Pulmonary artery endothelial cell (primary cell): ENCODE measurements around the gene COX4I2. TPM values are rescaled to one million over a fixed set of nuclear protein-coding genes. Genes with fewer than 3 reads are reported as not detected.
"Not testable (repeated sequence)": the region's sequence is repeated elsewhere in the genome, so short reads cannot be mapped to it uniquely, and the experiment has no call there.

Source experiments
- DNase-seq: peaks from one replicate; pipeline ENCODE4 v3.0.0-alpha.2; 2011; ENCODE audit warnings: low read depth, low spot score
- total RNA-seq: library from RNA; depleted of rRNA; stranded (reverse); fragments of >200 nt; gene quantifications from 2 replicates; pipeline ENCODE4 v1.2.3, GENCODE V29; 2014

COX4I2 gene
- total RNA-seq, 1 donor from 2014 or later = not detected

DNA sequence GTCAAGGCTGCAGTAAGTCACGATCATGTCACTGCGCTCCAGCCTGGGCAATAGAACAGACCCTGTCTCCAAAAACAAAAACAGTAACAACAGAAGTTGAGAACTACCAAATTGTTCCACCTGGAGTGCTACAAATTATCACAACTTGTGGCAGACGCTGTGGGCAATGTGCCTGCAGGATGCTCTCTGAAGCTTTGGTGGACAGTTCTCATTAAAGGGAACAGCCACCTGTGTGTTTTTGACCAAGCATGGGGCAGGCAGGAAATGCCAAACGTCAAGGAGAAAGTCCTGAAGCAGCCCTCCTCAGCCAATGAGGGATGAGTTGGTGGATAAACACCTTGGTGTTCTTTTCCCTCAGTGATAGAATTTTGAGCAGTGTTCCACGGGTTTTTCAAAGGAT is 15.8 kb downstream of the COX4I2 start:
- DNase-seq = no peak

DNA sequence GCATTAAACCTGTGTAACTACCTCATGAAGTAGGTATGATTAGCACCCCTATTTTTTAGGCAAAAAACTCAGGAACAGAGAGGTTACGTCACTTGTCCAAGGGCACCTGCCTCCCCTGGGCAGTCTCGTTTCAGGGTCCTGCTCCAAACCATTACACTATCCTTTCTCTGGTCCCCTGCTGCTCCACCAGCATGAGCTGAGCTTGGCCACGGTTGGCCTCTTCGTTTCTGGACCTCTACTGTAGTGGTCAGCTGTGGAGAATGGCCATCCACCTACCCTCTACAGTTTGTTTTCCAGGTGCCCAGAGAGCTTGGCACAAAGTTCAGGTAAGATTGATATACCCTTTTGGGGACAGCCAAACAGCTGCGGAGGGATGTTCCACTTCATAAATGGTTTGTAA is 16.8 kb downstream of the COX4I2 start:
- no peak for DNase-seq

DNA sequence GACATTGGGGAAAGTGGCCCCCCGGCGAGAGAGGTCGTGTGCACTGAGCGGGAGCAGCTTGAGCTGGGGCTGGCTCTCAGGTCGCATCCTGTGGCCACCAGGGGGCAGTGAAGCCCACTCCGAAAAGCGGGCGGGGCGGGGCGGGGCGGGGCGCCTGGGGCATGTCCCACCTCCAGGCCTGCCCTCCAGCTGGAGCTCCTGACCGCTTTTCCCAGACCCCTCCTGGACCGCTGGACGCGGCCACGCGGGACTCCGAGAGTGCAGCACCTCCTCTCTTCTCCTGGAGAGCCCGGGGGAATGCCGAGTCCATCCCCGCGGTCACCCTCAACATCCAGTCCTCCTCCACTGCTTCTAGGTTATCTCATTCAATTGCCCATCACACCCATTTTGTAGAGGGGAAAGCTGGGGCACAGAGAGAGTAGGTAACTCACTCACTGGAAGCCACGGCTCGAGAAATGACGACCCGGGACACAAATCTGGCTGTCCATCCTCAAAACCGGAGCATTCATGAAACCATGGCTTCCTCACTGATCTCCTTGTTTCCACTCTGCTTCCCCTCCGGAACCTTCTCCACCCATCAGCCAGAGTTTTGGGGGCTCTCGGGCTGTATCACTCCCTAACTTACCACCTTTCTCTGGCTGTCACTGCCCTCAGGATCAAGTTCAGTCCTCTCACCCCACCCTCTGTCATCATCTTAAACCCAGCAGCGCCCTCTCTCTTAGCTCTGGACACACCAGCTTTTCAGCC is 24.1 kb downstream of the COX4I2 start:
- DNase-seq = no peak

DNA sequence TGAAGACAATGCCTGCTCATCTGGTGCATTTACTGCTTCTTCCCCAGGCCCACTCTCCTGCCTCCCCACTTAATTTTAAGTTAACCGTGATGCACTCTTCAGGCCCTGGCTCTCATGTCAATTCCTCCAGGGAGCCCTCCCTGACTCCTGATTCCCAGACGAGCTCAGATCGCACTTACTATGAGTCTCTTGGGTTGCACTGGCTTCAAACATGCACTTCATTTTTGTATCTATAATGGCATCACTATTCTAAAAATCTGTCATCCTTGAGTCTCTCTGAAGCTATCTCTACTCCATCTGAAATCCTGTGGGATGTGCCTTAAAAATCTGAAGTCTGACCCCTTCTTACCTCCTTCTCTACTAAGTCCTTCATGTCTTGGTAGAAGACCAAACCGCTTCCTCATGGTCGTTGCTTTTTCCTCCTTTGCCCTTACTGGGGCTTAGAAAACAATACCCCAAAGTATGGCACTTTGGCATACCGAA is 24.7 kb downstream of the COX4I2 start:
- DNase-seq = no peak

DNA sequence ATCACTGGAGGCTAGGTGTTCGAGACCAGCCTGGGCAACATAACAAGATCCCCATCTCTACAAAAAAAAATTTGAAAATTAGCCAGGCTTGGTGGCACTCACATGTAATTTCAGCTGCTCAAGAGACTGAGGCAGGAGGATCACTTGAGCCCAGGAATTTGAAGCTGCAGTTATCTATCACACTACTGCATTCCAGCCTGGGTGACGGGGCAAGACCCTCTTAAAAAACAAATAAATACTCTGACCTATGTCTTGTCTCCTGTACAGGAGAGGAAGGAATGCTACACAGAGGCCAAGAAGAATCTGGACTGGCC is 25.8 kb downstream of the COX4I2 start:
- DNase-seq = no peak

DNA sequence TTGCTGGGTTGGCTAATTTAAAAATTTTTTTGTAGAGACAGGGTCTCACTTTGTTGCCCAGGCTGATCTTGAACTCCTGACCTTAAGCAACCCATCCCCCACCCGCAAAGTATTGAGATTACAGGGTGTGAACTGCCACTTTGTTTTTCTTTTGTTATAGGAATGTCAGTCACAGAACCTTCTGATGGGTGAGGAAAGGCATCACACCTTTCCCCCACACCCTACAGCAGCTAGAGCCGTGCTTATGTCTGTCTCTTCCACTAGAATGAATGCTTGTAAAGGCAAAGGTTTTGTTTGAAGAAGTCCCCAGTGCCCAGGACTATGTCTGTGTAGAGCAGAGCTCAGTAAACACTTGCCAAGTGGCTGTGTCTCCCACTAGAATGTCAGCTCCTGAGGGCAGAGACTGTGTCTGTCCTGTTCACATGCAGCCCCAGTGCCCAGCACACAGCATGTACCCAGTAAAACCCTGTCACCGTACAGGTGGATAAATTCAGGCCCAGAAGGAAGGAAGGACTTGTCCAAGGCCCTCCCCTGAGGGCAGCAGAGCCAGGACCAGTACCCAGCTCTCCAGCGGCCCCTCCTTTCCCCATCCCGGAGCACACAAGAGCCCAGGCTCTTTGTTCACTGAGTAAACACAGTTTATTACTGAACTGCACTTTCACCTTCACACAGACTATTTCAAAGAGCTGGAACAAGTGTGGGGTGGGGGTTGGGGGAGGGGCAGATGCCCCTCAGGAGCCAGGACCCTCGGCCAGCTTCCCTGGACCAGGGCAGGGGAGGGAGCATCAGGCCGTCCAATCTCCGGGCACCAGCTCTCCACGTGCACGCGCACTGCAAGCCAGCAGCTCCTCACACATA is 26.4 kb downstream of the COX4I2 start:
- no peak for DNase-seq

DNA sequence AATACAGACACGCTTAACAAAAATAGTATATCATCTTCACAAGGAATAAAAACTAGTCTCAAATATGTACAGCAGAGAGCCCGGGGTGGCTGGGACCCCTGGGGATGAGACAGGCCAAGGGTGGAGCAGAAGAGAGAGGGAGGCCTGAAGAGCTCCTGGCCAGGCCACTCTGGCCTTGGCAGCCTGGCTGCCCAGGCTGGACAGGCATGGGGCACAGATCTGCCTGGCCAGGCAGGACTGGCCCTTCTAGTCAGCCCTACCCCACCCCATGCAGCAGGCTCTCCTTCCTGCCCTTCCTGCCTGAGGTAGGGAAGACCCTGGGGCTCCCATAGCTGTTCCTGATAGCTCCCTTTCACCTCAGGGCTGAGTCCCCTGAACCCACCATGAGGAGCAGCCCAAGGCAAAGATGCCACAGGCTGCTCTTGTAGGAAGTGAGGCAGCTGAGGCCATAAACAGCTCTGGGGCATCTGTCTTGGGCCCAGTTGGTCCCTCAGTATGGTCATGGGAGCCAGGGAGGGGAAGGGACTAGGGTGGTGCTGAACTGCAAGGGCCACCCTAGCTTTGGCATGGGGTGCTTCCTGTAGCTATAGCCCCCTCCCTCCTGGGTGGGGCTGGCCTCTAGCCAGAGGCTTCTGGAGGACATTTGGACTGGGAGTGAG is 27.1 kb downstream of the COX4I2 start:
- DNase-seq = no peak

DNA sequence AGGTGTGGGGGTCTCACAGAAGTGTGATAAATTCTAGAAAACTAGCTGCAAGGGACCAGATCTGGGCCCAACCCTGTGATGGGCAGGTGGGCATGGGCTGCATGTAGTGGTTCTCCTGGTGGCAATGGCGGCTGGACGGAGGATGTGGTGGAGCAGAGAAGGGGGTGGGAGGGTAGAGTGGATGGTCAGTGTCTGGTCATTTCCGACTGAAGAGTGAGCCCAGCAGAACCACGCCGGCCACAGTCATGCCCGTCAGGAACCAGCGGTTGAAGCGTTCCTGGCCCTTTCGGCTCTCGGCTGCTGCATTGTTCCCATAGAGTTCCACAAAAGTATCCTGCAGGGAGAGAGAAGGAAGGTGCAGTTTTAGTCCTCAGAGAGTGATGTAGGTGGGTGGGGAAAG is 28.0 kb downstream of the COX4I2 start:
- DNase-seq = no peak

DNA sequence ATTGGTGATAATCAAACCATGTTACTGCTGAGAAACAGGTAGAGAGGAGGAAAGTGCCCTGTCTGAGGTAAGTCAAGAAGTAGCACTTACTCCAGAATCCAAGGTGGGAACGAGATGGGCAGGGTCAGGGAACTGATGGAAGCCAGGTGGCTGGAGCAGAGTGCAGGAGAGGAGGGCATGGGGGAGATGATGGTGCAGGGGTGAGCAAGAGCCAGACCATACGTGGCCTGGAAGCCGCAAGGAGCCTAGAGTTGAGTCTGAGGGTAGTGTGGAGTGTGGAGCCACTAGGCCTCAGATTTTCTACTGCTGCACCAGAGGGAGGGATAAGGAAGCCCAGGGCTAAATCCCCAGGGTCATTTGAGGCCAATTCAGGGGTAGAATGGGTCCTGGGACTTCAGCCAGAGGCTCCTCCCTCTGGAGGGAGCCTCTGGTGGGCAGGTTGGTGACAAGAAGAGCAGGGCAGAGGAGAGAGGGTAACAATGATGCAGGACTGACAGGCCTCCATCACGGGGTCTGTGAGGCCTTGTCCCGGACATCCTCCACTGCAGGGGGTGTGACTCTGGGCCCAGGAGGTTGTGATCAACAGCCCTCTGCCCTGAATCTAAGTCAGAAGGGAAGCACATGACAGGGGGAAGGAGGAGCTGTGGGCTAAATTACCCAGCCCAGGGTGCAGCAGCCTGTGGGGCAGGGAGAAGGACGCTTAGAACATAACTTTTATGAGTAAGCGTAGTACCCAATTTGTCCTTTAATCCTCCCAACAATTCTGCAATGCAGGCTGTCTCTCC is 28.7 kb downstream of the COX4I2 start:
- DNase-seq = no peak

DNA sequence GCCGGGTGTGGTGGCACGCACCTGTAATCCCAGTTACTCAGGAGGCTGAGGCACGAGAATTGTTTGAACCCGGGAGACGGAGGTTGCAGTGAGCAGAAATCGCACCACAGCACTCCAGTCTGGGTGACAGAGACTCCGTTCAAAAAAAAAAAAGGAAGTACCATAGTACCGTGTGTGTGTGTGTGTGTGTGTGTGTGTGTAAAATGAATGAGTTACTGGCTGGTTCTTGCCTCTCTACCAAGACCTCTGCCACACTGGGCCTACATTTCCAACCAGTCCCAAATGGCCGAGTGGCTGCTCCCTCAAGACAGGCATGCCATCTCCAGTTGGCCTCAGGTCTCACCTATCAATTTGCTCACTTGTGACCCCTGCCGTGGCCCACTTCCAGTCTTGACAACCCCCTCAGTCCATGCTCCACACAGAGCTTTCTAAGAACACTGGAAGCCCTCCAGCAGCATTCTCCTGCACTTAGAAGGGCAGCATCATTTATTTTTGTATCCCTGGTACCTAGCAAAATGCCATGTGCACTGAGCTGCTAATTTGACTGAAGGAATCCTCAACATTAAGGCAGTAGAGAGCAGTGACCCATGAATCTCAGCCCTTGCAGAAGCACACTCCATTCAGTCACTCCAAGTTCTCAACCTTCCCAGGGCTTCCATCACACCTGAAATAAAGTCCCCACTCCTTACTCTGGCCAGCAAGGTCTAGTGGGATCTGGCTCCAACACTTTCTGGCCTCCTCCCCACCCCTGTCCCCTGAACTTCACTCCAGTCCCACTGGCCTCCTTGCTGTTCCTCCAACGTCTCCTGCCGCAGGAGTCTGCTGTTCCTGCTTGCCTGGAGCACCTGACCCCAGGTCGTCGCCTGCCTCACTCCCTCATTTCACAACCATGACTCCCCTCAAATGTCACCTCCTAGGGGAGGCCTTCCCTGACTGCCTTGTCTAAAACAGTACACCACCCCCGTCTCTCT is 29.9 kb downstream of the COX4I2 start:
- no peak for DNase-seq

DNA sequence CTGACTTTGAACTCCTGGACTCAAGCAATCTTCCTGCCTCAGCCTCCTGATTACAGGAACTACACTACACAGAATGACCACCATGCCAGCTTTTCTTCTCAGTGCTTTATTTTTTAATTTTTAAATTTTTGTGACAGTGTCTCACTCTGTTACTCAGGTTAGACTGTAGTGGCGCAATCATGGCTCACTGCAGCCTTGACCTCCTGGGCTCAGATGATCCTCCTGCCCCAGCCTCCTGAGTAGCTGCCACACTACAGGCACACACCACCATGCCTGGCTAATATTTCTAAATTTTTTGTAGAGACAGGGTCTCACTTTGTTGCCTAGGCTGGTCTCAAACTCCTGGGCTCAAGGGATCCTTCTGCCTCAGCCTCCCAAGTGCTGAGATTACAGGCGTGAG is 31.2 kb downstream of the COX4I2 start:
- not testable (repeated sequence) for DNase-seq

DNA sequence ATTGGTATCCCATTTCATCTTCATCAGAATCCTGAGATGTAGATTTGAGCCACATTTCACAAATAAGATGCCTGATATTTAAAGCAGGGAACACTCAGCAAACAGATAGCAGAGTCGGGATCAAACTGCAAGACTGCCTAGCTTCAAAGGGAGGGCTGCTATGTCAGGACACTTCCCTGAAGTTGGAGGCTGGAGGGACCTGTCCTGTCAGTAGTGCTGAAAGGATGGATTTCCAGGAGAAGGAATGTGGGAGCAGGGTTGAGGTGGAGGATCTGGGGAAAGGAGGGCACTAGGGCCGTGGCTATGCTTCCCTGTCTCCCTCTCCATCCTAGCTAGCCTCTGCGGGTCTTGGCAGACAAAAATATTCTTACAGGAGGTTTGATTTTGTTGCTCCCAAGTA is 32.2 kb downstream of the COX4I2 start:
- DNase-seq = no peak

DNA sequence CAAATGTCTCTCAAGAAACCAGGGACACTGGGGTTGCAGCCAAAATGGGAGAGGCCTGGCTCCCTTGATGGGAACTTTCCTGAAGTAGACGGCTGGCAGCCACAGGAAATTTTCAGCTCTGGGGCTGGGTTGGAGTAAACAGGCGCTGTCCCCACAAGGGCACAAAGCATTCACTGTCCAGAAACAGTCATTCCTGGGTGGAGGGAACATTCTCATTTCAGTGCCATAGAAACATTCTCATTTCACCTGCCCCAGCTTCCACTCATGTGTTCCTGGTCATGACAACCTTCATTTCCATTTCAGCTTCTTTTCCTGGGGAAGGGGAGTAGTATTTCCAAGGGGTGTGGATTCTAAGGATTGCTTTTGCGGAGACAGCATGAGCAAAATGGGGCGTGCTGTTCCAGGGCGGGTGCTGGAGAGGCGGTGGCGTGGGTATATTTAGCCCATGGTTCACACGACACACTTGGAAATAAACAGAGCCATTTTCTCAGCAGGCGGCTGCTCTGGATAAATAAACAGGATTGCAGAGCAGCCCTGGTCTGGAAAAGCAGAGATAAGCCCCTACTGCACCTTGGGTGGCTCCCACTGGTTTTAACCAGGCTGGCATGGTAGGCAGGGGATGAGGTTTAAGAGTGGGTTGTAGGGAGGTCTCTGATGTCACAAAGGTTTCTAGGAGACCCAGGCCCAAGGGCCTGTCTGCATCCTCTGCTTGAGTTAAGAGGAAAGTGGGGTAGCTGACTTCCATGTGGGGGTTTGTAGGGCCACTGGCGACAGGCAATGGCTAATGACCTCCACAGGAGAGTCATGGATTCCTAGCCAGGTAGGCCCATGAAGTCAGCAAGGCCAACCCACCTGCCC is 32.9 kb downstream of the COX4I2 start:
- DNase-seq = no peak

DNA sequence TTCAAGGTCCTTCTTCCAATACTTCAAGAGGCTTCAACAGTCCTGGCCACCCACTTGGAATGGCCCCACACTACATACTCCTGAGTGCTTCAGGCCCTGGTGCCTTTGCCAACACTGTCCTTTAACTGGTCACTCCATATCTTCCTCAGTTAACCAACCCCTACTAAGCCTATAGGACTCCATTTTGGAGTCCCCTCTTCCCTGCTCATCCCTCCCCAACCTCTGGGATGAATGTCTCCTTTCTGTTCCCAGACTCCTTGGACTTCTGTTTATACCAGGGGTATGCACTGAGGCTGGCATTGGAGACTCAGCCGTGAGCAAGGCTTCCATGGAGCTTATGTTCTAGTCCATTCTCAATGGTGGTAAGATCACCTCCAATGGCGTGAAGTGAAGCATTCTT is 33.6 kb downstream of the COX4I2 start:
- no peak for DNase-seq

DNA sequence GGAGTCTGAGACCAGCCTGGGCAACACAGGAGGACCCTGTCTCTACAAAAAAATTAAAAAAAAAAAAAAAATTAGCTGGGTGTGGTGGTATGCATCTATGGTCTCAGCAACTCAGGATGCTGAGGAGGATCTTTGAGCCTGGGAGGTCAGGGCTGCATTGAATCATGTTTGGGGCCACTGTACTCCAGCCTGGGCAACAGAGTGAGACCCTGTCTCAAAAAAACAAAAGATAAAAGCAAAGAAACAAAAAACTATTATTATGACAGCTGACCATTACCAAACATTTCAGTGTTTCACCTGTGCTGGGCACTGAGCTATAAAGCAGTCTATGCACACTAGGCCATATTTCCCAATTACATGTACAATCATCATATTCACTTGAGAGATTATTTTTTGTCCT is 35.7 kb downstream of the COX4I2 start:
- no peak for DNase-seq

DNA sequence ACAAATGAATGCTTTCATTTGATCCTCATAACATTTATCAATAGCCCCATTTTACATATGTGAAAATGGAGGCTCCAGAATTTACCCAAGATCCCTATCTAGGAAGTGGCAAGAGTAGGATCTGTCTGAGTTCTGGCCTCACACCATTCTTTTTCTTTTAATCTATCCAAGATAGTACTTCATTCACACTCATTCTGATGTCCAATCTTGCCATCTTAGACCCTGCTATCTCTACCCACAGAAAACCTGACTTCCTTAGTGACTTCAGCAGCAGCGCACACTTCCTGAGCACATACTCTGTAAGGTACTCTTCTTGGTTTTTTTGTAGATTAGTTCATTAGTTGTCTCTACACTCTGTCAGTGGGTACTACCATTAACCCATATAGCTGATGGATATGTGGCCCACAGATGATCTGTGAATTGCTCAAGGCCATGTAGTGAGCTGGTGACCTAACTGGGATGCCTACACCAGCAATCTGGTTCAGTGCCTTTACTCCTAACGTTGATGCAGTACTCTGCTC is 36.3 kb downstream of the COX4I2 start:
- DNase-seq = no peak

DNA sequence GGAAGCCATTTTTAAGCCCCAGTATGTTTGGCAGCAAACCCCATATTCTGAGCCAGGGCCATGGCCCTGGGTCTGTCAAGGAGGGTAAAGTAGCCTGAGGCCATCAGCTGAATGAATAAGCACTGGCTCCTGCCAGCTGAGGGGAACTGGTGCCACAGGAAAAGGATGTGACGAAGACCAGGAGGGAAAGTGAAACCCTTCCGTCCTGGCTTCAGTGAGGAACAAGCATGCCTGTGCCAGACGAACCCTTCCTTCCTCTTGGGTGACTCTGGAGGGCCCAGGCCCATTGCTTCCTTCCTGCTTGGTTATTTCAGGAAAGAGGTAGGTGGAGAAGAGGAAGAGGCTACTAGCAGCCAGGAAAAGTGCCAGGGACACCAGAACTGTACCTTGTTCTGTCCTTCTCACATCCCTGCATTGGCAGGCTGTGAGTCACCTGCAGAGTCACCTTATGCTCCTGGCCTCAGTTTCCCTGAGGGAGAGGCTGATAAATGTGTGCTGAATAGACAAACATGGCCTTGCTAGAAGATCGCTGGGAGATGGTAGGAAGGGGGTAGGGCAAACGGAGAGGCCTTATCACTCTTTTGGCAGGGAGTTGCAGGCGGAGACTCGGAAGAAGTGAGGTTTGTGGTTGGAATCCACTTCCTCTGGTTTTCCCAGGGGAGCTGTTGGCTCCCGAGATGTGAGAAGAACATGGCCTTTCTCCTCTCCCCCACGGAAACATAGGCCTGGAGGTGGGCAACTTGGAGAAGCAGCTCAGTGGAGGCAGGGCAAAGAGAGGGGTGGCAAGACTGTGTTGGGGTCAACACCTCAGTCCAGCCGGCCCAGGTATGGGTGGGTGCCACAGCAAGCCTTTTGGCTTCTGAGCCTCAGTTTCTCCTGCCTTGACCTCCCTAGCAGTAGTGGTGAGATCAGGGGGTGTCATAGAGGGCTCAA is 37.4 kb downstream of the COX4I2 start:
- DNase-seq = peak; percentile 83
